Measurements from ENCODE around the gene HEATR1.

- TF ChIP-seq POLR2A (IDR thresholded peaks at IDR 0.05) (no peak), CTCF (IDR thresholded peaks at IDR 0.05) (no peak)
Measured at GRCh38 chr1:236645016-236645680, 40.8 kb upstream of the HEATR1 start.

Measured in thyroid gland (tissue), 4 donors.